Esophagus (tissue), 2 donors: ENCODE data around the gene CEP20. TPM values are rescaled to one million over a fixed set of nuclear protein-coding genes. Genes with fewer than 3 reads are reported as not detected.

Source experiments
- polyA plus RNA-seq, 2 donors: library from polyadenylated mRNA; stranded (reverse); fragments of 200-250 nt; gene quantifications; one replicate each; pipeline ENCODE4 v1.2.3, GENCODE V29; 2013
- donor health status: healthy with polysubstance abuse.
- donor health status: Bipolar disorder and iron deficiency.

Gene CEP20
- polyA plus RNA-seq, 2 donors, result 17.6 to 25.6 TPM

Other genes starting within 250 kb of the CEP20 start
- gene MARF1, start 245.4 kb downstream of the CEP20 start, polyA plus RNA-seq, result 10 to 100 TPM in 1 of 2 donors, 1 to 10 TPM in 1; 9.9 to 10.3 TPM
- gene NDE1, start 238.4 kb downstream of the CEP20 start, polyA plus RNA-seq, result 10 to 100 TPM; 11.6 to 14.3 TPM
- 100 to 1,000 TPM; 120 to 421 TPM for gene MYH11, start 31.6 kb downstream of the CEP20 start, polyA plus RNA-seq
- 10 to 100 TPM; 14.8 to 21.8 TPM for gene ABCC1, start 61.0 kb upstream of the CEP20 start, polyA plus RNA-seq